Measurements from ENCODE around the gene HDAC4. TPM values are rescaled to one million over a fixed set of nuclear protein-coding genes. Genes with fewer than 3 reads are reported as not detected.
"Not testable (repeated sequence)": the region's sequence is repeated elsewhere in the genome, so short reads cannot be mapped to it uniquely, and the experiment has no call there.

Gene HDAC4
- total RNA-seq: 100 to 1,000 TPM in 1 of 2 donors, 1 to 10 TPM in 1; 9.3 to 139 TPM

DNA sequence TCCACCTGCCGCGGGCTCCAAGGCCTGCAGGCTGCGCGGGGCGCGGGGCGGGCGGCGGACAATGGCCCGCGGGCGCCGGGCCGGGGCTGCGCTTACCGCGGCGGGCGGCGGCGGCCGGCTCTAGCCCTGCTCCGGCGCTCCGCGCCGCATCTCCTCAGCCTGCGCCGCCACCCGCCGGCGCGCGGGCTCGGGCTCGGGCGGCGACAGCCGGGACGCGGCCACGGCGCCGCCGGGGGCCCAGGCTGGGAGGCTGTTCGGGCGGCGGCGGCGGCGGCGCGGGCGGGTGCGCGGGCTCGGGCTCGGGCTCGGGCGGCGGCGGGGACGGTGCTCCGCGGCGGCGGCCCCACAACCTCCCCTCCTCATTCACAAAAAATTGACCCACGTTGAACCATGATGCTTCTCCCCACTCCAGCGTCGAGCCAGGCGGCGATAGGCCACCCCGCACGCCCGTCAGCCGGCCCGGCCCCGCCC, at the start of gene HDAC4:
Gene HDAC4, minus strand, starts transcription at position 425 of the 471 bp plus-strand sequence. CDS start 48,321 bp downstream, outside the sequence.
- intact Hi-C loops (cut with DNase I): no loop called here
- TF ChIP-seq, protein P1, sequence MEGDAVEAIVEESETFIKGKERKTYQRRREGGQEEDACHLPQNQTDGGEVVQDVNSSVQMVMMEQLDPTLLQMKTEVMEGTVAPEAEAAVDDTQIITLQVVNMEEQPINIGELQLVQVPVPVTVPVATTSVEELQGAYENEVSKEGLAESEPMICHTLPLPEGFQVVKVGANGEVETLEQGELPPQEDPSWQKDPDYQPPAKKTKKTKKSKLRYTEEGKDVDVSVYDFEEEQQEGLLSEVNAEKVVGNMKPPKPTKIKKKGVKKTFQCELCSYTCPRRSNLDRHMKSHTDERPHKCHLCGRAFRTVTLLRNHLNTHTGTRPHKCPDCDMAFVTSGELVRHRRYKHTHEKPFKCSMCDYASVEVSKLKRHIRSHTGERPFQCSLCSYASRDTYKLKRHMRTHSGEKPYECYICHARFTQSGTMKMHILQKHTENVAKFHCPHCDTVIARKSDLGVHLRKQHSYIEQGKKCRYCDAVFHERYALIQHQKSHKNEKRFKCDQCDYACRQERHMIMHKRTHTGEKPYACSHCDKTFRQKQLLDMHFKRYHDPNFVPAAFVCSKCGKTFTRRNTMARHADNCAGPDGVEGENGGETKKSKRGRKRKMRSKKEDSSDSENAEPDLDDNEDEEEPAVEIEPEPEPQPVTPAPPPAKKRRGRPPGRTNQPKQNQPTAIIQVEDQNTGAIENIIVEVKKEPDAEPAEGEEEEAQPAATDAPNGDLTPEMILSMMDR (IDR thresholded peaks at IDR 0.05): no peak
- no peak for TF ChIP-seq POLR2A (IDR thresholded peaks at IDR 0.05)
- no peak for ATAC-seq

DNA sequence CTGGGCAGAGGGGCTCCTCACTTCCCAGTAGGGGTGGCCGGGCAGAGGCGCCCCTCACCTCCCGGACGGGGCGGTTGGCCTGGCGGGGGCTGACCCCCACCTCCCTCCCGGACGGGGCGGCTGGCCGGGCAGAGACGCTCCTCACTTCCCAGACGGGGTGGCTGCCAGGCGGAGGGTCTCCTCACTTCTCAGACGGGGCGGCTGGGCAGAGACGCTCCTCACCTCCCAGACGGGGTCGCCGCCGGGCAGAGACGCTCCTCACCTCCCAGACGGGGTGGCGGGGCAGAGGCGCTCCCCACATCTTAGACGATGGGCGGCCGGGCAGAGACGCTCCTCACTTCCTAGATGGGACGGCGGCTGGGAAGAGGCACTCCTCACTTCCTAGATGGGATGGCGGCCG, 48.6 kb upstream of the HDAC4 start:
- H3K36me3 ChIP-seq (replicated peaks in 1 of 2; ENCODE audit: insufficient read depth in 1 of 2, low read depth in 2 of 2); H3K4me3 ChIP-seq; ATAC-seq; H3K9me3 ChIP-seq; H3K27me3 ChIP-seq; DNase-seq; H3K27ac ChIP-seq; intact Hi-C loops (cut with DNase I): not testable (repeated sequence)
- peaks cover 15% of the 10 kb centered on the region for H3K4me1 ChIP-seq
- 83 to 91% methylated on average over 1 to 15 of the region's 32 CpGs for WGBS, 2 donors

More for the DNA sequence above, at the start of gene HDAC4:
- H3K27ac ChIP-seq: peak within 1 kb of the TSS; percentile 98 to 100 (median 99)
- H3K9me3 ChIP-seq: no peaks in the 10 kb centered on the region
- 1% methylated on average over 49 of the region's 78 CpGs; no CpG with 5 or more reads in 1 of the 2 donors for WGBS, 2 donors
- no peaks in the 10 kb centered on the region for H3K27me3 ChIP-seq
- no peak for DNase-seq
- H3K36me3 ChIP-seq (replicated peaks in 1 of 2; ENCODE audit: insufficient read depth in 1 of 2, low read depth in 2 of 2): no peaks in the 10 kb centered on the region
- peaks cover 26% of the 10 kb centered on the region for H3K4me1 ChIP-seq
- peak within 1 kb of the TSS; percentile 27 to 59 for H3K4me3 ChIP-seq

DNA sequence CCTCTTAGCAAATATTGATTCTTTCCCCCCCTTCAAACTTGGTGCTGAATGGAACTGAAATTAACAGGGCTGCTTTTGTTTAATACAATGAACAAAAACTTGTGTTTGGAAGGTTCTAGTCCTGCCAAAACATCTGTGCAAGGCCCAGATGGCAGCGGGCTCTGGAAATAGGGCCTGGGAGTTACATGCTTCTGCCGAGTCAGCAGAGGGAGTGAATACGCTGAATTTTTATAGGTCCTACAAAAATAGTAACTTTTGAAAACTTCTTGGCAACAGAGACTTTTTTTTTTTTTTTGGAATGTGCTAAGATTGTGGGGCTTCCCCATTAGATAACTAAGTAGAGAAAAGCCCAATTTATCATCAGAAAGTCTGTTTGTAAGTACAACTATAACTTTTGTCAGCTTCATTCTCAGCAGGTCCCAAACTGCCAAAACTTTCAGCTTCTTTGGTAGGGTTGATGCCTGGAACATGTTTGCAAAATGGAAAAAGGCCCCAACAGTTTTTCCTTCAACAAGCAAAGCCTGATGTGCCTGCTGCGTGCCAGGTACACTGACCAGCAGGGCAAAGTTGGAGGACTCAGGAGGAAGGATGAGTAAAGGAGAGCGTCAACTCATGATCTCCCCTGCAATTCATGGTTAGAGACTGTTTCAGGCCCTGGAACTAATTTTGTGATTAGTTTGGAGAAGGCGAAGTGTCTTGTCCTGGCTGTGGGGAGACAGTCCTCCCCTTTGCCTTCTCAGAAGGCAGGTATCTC, 45.1 kb upstream of the HDAC4 start:
- WGBS, 2 donors: 56 to 59% methylated on average over 6 of the region's 6 CpGs
- no peak for DNase-seq

DNA sequence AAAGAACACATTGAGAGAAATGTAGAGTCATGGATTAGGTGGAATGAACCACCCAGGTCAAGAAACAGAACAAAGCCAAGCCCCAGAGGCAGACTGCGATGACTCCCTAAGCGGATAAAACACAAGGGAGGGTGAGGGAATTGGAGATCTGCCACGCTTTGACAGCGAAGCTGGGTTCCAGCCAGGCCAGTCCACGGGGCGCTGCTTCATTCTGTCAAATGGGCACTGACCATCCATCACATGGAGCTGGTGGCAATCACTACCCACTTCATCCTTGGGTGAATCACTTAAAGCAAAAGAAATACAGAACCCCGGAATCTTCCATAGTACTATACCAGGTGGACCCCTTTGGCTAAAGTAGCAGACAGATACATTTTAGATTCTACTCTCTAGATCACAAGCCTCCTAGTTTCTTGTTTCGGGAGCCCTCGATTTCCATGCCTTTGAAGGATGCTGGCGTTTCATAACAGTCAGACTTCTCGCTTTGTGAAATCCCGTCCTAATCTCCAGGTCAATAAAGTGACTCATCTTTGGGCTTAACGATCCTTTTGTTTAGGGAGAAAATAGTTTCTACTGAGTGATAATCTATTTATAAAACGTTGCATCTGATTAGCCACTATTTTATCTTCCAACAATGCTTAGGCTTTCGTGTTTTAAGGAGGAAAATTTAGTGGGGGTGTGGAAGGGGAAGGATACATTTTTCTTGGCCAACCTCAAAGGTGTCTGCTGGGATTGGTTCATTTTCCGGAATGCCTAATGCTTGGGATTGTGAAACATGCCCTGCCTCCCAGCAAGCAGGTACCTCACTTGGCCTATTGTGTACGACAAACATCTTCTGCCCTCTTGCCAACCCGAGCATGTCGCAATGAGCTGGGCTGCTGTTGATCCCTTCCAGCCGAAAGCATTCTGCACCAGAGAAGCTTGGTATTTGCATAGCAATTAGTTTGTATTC, 44.1 kb upstream of the HDAC4 start:
- ATAC-seq: peak; percentile 68
- no peaks in the 10 kb centered on the region for H3K9me3 ChIP-seq
- peaks cover 15% of the 10 kb centered on the region for H3K4me1 ChIP-seq
- no peaks in the 10 kb centered on the region for H3K27me3 ChIP-seq
- 47 to 61% methylated on average over 19 to 20 of the region's 20 CpGs for WGBS, 2 donors
- no peak overlapping the region for H3K4me3 ChIP-seq
- H3K27ac ChIP-seq: peak overlapping the region in 1 of 4 donors; percentile 32
- intact Hi-C loops (cut with DNase I): no loop called here
- TF ChIP-seq, protein P1 (IDR thresholded peaks at IDR 0.05): no peak
- no peak for TF ChIP-seq POLR2A (IDR thresholded peaks at IDR 0.05)
- DNase-seq: peak in 3 of 4 donors; percentile 40 to 55 (median 46)
- H3K36me3 ChIP-seq (replicated peaks in 1 of 2; ENCODE audit: insufficient read depth in 1 of 2, low read depth in 2 of 2): no peaks in the 10 kb centered on the region

More for the DNA sequence above, 45.1 kb upstream of the HDAC4 start:
- TF ChIP-seq POLR2A (IDR thresholded peaks at IDR 0.05): no peak
- TF ChIP-seq, protein P1 (IDR thresholded peaks at IDR 0.05): no peak
- peaks cover 15% of the 10 kb centered on the region for H3K4me1 ChIP-seq
- H3K9me3 ChIP-seq: no peaks in the 10 kb centered on the region
- no peaks in the 10 kb centered on the region for H3K36me3 ChIP-seq (replicated peaks in 1 of 2; ENCODE audit: insufficient read depth in 1 of 2, low read depth in 2 of 2)
- H3K27me3 ChIP-seq: no peaks in the 10 kb centered on the region
- no peak for ATAC-seq
- intact Hi-C loops (cut with DNase I): no loop called here
- peak overlapping the region in 1 of 4 donors; percentile 29 for H3K27ac ChIP-seq
- H3K4me3 ChIP-seq: no peak overlapping the region
